Activated naive CD4-positive, alpha-beta T cell treated with Interleukin-2 at 50 U/mL for 16 hours (primary cell): ENCODE data around the gene MAP2K2.

Source experiments
- DNase-seq: peaks from one replicate; pipeline ENCODE4 v3.0.0-alpha.2; 2020

MAP2K2 gene

GRCh38 chr19:4059891-4060620 lies 63.9 kb downstream of the MAP2K2 start:
- DNase-seq, result peak; percentile 74

- no peak for DNase-seq
Observed at GRCh38 chr19:4059453-4059871, 64.5 kb downstream of the MAP2K2 start.

DNA sequence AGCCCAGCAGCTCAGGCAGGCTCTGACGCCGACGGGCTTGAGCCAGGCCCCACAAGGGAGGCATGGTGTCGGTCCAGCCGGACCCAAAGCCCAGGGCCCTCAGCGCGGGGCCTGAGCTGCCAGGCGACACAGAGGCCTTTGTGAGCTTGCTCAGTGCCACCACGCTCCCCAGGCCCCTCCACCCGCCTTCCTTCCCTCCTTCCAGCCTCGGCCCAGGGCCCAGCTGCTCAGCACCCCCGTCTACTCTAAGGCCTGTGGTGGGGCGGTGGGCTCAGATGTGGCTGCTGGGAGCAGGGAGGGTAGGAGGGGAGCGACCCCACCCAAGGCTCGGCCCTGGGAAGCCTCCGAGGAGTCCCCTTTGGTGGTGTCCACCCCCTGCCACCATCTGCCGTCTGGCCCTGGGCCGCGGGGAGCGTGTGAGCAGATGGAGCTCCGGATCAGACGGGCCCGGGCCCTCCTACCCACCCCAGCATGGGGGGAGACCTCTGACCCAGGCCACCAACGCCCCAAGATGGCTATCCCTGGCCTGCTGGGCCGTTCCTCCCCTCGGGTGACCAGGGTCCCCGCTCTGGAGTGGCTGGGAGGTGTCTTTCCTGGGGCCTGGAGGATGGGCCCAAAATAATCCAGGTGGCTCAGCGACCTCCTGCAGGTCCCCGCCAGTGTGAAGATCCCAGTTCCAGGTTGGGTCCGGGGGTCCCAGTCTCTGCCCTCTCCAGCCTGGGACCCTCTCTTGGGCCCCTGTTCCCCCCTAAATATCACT lies 65.0 kb downstream of the MAP2K2 start:
- no peak for DNase-seq

GRCh38 chr19:4057931-4058692 lies 65.8 kb downstream of the MAP2K2 start:
- DNase-seq, result peak; percentile 73

DNA sequence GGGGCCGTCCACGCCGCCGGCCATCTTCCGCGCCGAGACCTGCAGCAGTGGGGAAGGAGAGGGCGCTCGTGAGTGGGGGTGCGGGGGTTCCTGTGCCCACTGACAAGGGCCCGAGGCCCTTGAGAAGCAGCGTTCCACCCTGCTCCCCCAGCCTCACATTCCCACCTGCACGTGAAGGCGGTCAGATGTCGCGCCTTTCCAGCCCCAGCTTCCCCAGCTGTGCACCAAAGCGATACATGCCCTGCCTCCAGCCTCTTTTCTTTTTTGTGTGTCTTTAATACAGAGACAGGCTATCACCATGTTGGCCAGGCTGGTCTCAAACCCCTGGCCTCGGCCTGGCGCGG lies 68.7 kb downstream of the MAP2K2 start:
- no peak for DNase-seq

GRCh38 chr19:4054441-4055208 lies 69.3 kb downstream of the MAP2K2 start:
- DNase-seq, result no peak

DNA sequence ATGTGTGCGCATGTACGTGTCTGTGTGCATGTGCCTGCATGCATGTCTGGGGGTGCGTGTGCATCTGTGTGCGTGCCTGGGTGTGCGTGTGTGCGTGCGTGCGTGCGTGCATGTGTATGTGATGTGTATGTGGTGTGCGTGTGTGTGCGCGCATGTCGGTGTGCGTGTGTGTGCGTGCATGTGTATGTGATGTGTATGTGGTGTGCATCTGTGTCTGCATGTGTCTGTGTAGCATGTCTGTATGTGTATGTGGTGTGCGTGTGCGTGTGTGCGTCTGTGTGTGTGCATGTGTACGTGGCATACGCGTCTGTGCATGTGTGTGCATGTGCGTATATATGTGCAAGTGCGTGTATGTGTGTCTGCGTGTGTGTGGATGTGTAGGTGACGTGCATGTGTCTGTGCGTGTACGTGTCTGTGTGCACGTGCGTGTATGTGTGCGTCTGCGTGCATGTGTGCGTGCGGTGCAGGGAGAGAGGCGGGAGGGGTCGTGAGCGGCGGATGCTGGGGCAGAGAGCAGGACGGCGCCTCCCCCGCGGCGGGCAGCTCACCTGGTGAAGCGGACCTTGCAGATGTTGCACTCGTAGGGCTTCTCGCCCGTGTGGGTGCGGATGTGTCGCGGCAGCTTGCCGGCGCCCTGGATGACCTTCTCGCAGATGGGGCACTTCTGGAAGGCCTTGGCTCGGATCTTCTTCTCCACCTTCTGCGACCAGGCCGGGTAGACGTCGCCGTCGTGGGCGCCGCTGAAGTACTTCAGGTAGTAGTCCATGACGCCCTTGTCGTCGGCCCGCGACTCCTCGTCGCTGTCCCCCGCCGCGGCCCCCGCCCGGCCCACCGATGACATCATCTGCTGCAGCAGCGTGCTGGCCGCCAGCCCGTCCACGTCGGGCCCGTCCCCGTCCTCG lies 70.2 kb downstream of the MAP2K2 start:
- no peak for DNase-seq

- no peak for DNase-seq
Observed at GRCh38 chr19:4052993-4053422, 70.9 kb downstream of the MAP2K2 start.

DNA sequence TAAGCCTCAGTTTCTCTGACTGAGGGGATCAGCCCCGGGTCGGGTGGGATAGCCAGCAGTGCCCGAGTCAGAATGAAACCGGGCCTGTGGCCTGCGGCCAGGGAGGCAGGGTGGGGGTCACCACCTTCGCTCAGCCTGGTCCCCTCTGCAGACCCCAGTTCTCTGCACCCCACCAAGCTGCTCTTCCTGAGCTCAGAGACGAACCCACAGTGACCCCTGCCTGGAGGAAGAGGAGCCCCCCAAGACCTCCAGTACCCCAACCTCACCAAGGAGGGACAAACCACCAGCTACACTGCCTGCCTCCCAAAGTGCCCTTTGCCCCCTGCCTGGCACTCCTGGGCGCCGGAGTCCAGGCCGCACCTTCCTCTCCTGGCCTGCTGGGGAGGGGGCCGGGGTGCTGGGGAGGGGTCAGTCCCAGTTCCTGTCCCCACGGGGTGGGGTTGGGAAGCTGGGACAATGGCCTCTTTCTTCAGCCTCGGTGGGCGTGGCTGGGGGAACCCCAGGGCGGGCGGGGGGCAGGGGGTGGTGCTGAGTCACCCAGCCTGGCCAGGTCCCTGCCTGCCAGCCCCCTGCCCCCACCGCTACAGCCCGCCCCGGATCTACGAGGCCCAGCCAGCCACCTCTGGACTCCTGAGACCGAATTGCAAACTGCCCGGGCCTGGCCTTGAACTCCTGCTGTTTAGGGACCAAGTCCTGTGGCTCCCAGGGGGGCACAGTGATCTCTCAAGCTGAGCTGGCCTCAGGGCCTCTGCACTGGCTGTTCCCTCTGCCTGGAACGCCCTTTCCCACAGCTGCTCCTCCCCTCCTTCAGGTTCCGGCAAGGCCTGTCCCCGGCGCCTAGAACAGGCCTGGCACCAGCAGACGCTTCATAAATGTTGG lies 71.6 kb downstream of the MAP2K2 start:
- no peak for DNase-seq

DNA sequence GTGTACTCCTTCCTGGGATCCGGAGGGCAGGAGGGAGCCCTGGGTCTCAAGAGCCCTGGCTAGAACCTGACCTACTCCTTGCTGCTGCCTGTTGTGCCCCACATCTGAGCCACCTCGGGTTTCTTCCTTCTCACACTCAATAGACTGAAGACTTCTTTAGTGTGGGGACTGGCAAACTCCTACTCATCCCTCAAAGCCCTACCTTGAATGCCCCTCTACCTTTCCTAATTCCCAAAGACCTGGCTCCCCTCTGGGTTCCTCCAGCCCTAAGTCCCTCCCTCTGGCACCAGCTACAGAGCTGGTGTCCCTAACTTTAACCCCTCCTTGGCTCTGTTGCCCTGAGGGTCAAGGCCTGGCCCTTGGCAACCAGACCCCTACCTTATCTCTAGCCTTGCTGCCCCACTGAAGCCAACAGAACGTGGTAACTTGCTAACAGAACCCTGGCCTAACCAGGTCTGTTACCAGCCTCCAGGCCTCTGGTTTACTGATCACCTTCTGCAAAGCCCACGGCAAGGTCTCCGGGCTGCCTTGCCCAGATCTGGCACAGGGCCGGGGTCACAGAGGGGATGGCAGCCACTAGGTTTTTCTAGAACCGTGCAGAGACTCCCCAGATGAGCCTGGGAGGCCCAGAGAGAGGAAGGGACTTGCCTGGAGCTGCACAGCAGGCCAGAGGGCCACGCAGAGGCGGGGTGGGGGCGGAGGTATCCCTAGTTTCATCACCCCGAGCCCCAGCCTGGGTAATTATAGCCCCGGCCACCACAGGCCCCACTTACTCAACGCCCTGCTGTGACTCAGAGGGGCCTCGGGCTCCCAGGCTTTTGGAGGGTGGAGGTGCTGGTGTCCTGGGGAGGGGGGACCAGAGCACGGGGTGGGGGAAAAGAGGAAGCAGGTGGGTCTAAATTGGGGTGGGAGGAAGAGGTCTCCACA lies 72.5 kb downstream of the MAP2K2 start:
- DNase-seq, result peak; percentile 42

- DNase-seq, result no peak
Observed at GRCh38 chr19:4049432-4049831, 74.5 kb downstream of the MAP2K2 start.

- no peak for DNase-seq
Observed at GRCh38 chr19:4046946-4047683, 76.8 kb downstream of the MAP2K2 start.

DNA sequence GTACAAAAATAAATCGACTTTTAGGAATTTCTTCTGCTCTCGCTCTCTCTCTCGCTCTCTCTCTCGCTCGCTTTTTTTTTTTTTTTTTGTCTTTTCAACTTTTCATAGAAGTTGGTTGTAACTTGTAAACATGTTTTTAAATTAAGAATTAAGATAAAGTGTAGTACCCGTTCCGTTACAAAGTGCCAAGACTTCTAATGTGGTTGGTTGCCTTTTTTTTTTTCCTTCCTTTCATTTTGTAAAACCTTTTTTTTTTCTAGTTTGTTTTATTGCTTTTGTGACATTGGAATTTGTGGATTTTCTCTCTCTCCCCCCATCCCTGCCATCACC lies 77.6 kb downstream of the MAP2K2 start:
- DNase-seq, result no peak

- no peak for DNase-seq
Observed at GRCh38 chr19:4045597-4046361, 78.1 kb downstream of the MAP2K2 start.

DNA sequence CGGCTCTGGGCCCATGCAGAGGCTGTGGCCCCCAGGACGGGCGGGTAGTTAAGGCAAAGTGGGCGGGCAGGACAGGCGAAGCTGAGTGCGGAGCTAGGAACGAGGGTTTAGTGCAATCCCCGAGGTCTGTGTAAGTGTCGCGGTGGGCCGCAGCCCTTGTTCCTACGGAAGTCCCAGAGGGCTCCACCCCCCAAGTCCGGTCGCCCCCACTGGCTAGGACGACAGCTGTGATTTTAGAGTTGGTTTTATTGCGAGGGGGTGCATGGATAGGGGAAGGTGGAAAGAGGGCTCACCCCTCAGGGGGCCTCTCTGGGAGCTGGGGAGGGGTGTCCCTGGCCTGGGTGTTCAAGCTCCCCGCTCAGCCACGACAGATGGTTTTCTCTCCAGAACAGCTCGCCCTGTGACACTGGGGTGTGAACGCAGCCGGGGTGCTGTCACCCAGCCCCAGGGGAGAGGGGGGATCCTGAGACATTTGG lies 78.9 kb downstream of the MAP2K2 start:
- no peak for DNase-seq

DNA sequence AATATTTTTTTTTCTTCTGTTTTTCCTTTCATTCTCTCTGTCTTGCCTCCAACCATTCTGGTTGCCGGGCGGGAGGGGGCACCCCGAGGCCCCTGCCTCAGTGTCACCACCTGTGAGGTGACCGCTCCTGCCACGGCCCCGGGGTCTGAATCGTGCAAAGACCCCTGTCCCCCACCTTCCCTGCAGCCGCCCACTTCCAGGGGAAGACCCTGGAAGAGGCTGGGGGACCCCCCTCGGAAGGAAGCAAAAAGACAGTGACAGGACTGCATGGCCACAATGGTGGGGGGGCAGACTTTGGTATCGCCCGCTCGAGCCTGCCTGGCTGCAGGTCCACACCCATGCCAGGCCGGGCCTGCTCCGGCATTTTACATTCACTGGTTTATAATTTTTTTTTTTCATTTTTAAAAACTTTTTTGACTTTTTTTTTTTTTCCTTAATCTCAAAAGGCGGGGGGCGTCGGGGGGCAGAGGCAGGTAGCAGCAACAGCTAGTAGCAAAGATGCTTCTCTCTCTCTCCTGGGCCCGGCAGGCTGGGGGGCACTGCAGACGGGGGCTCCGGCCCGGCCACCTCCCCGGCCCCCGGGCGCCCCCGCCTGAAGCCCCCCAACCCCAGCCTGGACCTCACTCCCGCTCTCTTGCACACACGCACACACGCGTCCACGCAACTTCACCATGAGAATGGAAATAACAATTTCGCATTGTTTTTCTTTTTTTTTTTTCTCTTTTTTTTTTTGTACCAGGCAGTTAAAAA lies 79.8 kb downstream of the MAP2K2 start:
- DNase-seq, result no peak

DNA sequence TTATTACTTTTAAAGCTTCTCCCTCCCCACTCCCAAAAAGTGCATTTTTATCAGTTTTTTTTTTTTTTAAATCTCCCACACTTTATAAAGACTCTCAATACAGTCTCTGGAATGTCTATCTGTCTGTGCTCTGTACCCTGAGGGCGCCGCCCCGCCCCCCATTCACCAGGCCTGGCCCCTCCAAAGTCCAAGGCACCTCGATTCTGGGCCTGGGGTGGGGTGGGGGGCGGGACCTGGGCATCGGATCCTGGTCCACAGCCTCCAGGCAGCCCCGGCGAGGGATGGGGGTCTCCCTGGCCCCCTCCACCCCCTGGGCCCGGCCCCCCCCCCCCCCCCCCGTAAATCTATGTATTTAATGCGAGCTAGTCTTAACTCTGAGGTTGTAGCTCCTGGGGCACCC lies 80.5 kb downstream of the MAP2K2 start:
- DNase-seq, result no peak
